AG04449 (cell line): Measurements from ENCODE around the gene JMJD1C.
A peak's percentile ranks its signal among the peaks of the same experiment; 100 is the strongest.
"Not testable (repeated sequence)": the region's sequence is repeated elsewhere in the genome, so short reads cannot be mapped to it uniquely, and the experiment has no call there.

Source experiments
- CTCF ChIA-PET: fragments of 350-600 bp; formaldehyde crosslinking; extraction: SDS; loops from one replicate; lab custom pipeline; 2021; ENCODE audit warnings: antibody characterized with exemption; lab: Yijun Ruan, JAX
- POLR2A ChIA-PET: fragments of 400-600, 350-600 bp; formaldehyde crosslinking; extraction: SDS; loops from one replicate; lab custom pipeline; 2020; ENCODE audit warnings: antibody characterized with exemption, inconsistent platforms; lab: Yijun Ruan, JAX
- DNase-seq: peaks from one replicate; pipeline ENCODE4 v3.0.0-alpha.2; 2010; ENCODE audit warnings: low read depth, low spot score
- H3K4me3 ChIP-seq: 2 replicates; pipeline ENCODE4 v1.5.1; 2011; ENCODE audit warnings: low read depth, mild to moderate bottlenecking, control low read depth, low read length
- TF ChIP-seq, protein P1 (sequence below): IDR thresholded peaks from one replicate; pipeline ENCODE4 v1.5.1; 2011; ENCODE audit warnings: mild to moderate bottlenecking, moderate library complexity, low read length, control low read depth, inconsistent platforms; ENCODE audit not compliant: insufficient read depth; ENCODE audit errors: missing control alignments

JMJD1C gene

DNA sequence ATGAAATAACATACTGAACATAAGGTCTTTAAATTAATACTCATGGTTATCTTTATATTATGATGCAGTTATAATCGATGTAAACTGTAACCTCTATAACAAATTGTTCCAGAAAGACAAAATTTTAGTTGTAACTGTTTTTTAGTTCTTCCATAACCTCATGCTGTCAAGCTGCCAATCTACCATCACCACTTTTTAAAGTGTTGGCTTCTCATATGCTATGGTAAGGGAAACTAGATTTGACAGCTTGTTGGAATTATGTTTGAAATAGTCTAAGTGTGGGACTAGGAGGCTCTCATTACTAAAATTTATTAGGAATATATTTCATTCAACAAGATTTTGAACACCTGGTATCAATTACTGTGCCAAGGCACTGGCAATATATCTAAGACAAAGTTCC lies 227.3 kb downstream of the JMJD1C start:
- DNase-seq, result no peak
- TF ChIP-seq, protein P1, sequence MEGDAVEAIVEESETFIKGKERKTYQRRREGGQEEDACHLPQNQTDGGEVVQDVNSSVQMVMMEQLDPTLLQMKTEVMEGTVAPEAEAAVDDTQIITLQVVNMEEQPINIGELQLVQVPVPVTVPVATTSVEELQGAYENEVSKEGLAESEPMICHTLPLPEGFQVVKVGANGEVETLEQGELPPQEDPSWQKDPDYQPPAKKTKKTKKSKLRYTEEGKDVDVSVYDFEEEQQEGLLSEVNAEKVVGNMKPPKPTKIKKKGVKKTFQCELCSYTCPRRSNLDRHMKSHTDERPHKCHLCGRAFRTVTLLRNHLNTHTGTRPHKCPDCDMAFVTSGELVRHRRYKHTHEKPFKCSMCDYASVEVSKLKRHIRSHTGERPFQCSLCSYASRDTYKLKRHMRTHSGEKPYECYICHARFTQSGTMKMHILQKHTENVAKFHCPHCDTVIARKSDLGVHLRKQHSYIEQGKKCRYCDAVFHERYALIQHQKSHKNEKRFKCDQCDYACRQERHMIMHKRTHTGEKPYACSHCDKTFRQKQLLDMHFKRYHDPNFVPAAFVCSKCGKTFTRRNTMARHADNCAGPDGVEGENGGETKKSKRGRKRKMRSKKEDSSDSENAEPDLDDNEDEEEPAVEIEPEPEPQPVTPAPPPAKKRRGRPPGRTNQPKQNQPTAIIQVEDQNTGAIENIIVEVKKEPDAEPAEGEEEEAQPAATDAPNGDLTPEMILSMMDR, result no peak
- ChIA-PET CTCF (interaction anchor here (0.7 kb wide), 1 partner anchor 18 kb away, joined by 3 read pairs; no protein-coding TSS in a partner anchor), POLR2A (no interaction called here)
- H3K4me3 ChIP-seq, result no peak overlapping the region

DNA sequence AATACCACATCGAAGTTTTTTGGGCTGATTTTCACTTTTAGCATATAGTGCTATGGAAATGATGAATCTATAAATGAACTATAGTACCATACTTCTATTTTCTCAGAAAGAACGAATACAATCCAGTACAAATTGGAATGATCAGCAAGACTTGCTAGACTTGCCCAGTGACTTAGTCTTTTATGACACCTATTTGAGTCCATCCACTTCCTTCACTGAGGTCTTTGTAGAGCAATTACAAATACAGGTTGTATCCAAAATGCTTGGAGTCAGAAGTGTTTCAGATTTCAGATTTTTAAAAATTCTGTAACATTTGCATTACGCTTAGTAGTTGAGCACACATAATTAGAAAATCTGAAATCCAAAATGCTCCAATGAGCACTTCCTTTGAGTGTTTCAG lies 228.4 kb downstream of the JMJD1C start:
- DNase-seq, result no peak
- POLR2A ChIA-PET, result no interaction called here
- TF ChIP-seq, protein P1, result no peak
- H3K4me3 ChIP-seq, result no peak overlapping the region
- CTCF ChIA-PET, result interaction anchor here (1.3 to 2.7 kb wide), 3 partner anchors 20 to 483 kb away, joined by 4 to 9 read pairs (median 5); no protein-coding TSS in a partner anchor

DNA sequence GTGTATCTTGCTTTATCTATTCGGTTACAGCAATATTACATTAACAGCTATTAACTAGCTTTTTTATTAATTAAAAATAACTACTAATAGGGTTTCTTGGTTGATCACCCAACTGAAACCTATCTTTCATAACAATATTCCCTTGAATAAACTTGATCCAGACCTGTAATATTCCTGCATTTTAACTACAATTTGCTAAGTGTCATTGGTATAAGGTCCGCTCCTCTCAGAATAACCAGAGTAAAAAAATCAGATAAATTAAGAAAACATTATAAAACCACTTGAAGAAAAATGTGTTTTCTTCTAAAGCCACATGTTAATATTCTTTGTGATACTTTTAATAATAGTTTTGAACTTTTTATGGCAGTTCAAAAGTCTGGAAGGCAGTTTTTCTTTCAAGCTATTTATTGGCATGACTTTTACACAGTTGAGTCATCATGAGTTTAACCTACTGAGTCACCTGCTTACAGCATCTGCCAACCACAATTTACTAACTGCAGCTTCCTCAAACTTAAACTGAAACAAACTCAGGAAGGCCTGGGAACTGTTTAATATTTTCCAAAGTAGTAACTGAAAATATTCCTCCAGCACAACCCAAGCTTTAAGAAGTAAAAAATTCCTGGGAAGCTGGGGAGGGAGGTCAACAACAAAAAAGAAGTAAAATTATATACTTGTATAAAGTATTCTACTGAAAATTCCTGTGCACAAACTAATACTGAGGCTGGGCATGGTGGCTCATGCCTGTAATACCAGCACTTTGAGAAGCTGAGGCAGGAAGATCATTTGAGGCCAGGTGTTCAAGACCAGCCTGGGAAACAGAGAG lies 229.5 kb downstream of the JMJD1C start:
- TF ChIP-seq, protein P1, result no peak
- peak; percentile 72 for DNase-seq
- ChIA-PET CTCF (interaction anchor here (1.0 to 2.7 kb wide), 4 partner anchors 19 to 484 kb away, joined by 4 to 9 read pairs (median 6); no protein-coding TSS in a partner anchor), POLR2A (interaction anchor here (1.0 to 1.3 kb wide), 3 partner anchors 20 to 394 kb away, joined by 3 to 6 read pairs (median 5); no protein-coding TSS in a partner anchor)
- no peak overlapping the region for H3K4me3 ChIP-seq

DNA sequence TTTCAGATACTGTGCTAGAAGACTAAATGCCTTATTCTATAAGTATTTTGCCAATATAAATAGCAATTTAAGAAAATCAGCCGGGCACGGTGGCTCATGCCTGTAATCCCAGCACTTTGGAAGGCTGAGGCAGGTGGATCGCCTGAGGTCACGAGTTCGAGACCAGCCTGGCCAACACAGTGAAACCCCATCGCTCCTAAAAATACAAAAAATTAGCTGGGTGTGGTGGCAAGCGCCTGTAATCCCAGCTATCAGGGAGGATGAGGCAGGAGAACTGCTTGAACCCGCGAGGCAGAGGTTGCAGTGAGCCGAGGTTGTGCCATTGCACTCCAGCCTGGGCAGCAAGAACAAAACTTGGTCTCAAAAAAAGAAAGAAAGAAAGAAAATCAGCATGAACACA lies 230.6 kb downstream of the JMJD1C start:
- H3K4me3 ChIP-seq, POLR2A ChIA-PET, DNase-seq: not testable (repeated sequence)
- CTCF ChIA-PET, result interaction anchor here (2.7 kb wide), 1 partner anchor 18 kb away, joined by 9 read pairs; no protein-coding TSS in a partner anchor

DNA sequence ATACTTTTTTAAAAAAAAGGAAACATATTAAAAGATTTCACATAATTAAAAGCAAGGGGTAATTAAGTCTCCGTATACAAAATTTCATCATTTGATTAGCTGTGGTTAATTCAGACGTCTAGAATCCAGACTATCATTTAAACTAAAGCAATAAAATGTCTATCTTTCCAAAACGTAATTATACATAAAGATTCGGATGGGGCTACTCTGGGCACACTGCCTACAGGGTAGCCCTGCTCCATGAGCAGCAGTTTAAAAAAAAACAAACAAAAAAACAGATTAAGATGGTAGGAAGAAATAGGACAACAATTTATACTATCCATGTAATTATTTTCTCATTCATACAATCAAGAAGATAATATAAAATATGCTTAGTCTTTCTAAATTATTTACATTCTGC lies 236.6 kb downstream of the JMJD1C start:
- TF ChIP-seq, protein P1, result no peak
- DNase-seq, result no peak
- CTCF ChIA-PET, result no interaction called here
- no peak overlapping the region for H3K4me3 ChIP-seq
- POLR2A ChIA-PET, result no interaction called here

DNA sequence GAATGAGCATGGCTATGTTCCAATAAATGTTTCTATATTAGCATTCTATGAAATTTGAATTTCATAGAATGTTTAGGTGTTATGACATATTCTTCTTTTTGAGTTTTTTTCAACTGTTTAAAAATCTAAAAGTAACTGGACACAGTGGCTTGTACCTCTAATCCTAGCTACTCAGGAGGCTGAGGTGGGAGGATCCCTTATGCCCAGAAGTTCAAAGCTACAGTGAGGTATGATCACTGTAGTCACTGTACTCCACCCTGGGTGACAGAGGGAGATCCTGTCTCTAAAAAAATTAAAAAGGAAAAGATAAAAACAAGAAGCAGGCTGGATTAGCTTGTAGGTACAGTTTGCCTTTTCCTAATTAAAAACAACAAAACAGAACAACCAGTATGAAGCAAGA lies 237.5 kb downstream of the JMJD1C start:
- H3K4me3 ChIP-seq, result no peak overlapping the region
- ChIA-PET CTCF (interaction anchor here (0.6 to 1.2 kb wide), 2 partner anchors 11 to 401 kb away, joined by 4 to 9 read pairs; no protein-coding TSS in a partner anchor), POLR2A (no interaction called here)
- TF ChIP-seq, protein P1, result no peak
- DNase-seq, result no peak
